Uterus (tissue), 2 donors: ENCODE results near the gene COA1.

ENCODE experiments used
- CTCF ChIP-seq, 4 experiments: fragments of 200-600 bp in 2 of 4; fragments of 450-650 bp in 2 of 4; sonication (generic) in 2 of 4; IDR thresholded peaks; one replicate each; pipeline ENCODE4 v1.5.1; 2016 to 2019; ENCODE audit warnings: antibody characterized with exemption in 4 of 4, mild to moderate bottlenecking in 2 of 4, moderate library complexity in 1 of 4
- POLR2A ChIP-seq, 2 donors: fragments of 450-650 bp; IDR thresholded peaks; one replicate each; pipeline ENCODE4 v1.6.1; 2016; ENCODE audit warnings: antibody characterized with exemption in 2 of 2, mild to moderate bottlenecking in 1 of 2, moderate library complexity in 1 of 2

- TF ChIP-seq CTCF (IDR thresholded peaks at IDR 0.05) (no peak), POLR2A (IDR thresholded peaks at IDR 0.05) (no peak)
These were observed 72.3 kb downstream of the COA1 start for GRCh38 chr7:43656997-43657396.
